WTC11 (cell line): ENCODE measurements around the gene SERINC4. TPM values are rescaled to one million over a fixed set of nuclear protein-coding genes. Genes with fewer than 3 reads are reported as not detected.

Experiments
- ATF1 ChIP-seq: sonication (generic); formaldehyde crosslinking; IDR thresholded peaks from 2 replicates; pipeline ENCODE4 v1.8.1; 2023; ENCODE audit warnings: mild to moderate bottlenecking, moderate library complexity, missing genetic modification reagents
- CREB1 ChIP-seq: sonication (generic); formaldehyde crosslinking; IDR thresholded peaks from 2 replicates; pipeline ENCODE4 v1.8.0; 2023; ENCODE audit warnings: mild to moderate bottlenecking, missing genetic modification reagents
- FOXP1 ChIP-seq: sonication (generic); formaldehyde crosslinking; IDR thresholded peaks from 2 replicates; pipeline ENCODE4 v1.8.0; 2022; ENCODE audit warnings: missing genetic modification reagents, mild to moderate bottlenecking, moderate library complexity, borderline replicate concordance
- GTF2I ChIP-seq: fragments of 250-450 bp; sonication (Bioruptor Pico); conservative IDR thresholded peaks from 2 replicates; pipeline ENCODE4 v1.4.0; 2021; ENCODE audit warnings: mild to moderate bottlenecking
- JAZF1 ChIP-seq: fragments of 250-450 bp; sonication (Bioruptor Pico); IDR thresholded peaks from 2 replicates; pipeline ENCODE4 v1.9.0; 2021; ENCODE audit warnings: moderate library complexity, mild to moderate bottlenecking, inconsistent platforms
- JUN ChIP-seq: sonication (generic); formaldehyde crosslinking; IDR thresholded peaks from 2 replicates; pipeline ENCODE4 v1.8.0; 2023; ENCODE audit warnings: mild to moderate bottlenecking, missing genetic modification reagents
- MYBL2 ChIP-seq: sonication (generic); formaldehyde crosslinking; IDR thresholded peaks from 2 replicates; pipeline ENCODE4 v1.8.1; 2023; ENCODE audit warnings: mild to moderate bottlenecking, moderate library complexity, missing genetic modification reagents
- NR3C1 ChIP-seq: sonication (generic); formaldehyde crosslinking; conservative IDR thresholded peaks from 2 replicates; pipeline ENCODE4 v1.8.1; 2023; ENCODE audit warnings: low read depth, mild to moderate bottlenecking, missing genetic modification reagents
- PRRX2 ChIP-seq: fragments of 250-450 bp; sonication (Bioruptor Pico); IDR thresholded peaks from 2 replicates; pipeline ENCODE4 v1.8.0; 2021; ENCODE audit warnings: mild to moderate bottlenecking
- SP1 ChIP-seq: sonication (generic); formaldehyde crosslinking; conservative IDR thresholded peaks from 2 replicates; pipeline ENCODE4 v1.8.1; 2022; ENCODE audit warnings: missing genetic modification reagents
- TEAD1 ChIP-seq: sonication (generic); formaldehyde crosslinking; IDR thresholded peaks from 2 replicates; pipeline ENCODE4 v1.8.0; 2022; ENCODE audit warnings: mild to moderate bottlenecking, missing genetic modification reagents
- TP53 ChIP-seq: sonication (generic); formaldehyde crosslinking; IDR thresholded peaks from 2 replicates; pipeline ENCODE4 v1.8.1; 2023; ENCODE audit warnings: mild to moderate bottlenecking, missing genetic modification reagents
- ZNF263 ChIP-seq: sonication (generic); formaldehyde crosslinking; IDR thresholded peaks from 2 replicates; pipeline ENCODE4 v1.8.1; 2022; ENCODE audit warnings: low read depth, mild to moderate bottlenecking, moderate library complexity, missing genetic modification reagents
- ZNF423 ChIP-seq: fragments of 250-450 bp; sonication (Bioruptor Pico); IDR thresholded peaks from 2 replicates; pipeline ENCODE4 v2.1.2; 2022; ENCODE audit warnings: mild to moderate bottlenecking, moderate library complexity
- ZNF671 ChIP-seq: fragments of 250-450 bp; sonication (Bioruptor Pico); IDR thresholded peaks from 2 replicates; pipeline ENCODE4 v1.8.0; 2021; ENCODE audit warnings: mild to moderate bottlenecking
- total RNA-seq: library from RNA; stranded (reverse); gene quantifications from 3 replicates; pipeline ENCODE4 v1.2.3, GENCODE V29; 2021
- TF ChIP-seq, protein P1 (sequence below): fragments of 250-450 bp; sonication (Bioruptor Pico); IDR thresholded peaks from 2 replicates; pipeline ENCODE4 v1.9.0; 2021; ENCODE audit warnings: mild to moderate bottlenecking, borderline replicate concordance
- TF ChIP-seq, protein P2 (sequence below): sonication (generic); formaldehyde crosslinking; IDR thresholded peaks from 2 replicates; pipeline ENCODE4 v1.8.1; 2022; ENCODE audit warnings: mild to moderate bottlenecking, moderate library complexity, missing genetic modification reagents
- TF ChIP-seq, protein P3 (sequence below): sonication (generic); formaldehyde crosslinking; IDR thresholded peaks from 2 replicates; pipeline ENCODE4 v1.8.0; 2023; ENCODE audit warnings: missing genetic modification reagents
- TF ChIP-seq, protein P4 (sequence below): sonication (generic); formaldehyde crosslinking; IDR thresholded peaks from 2 replicates; pipeline ENCODE4 v1.8.1; 2022; ENCODE audit warnings: missing genetic modification reagents, borderline replicate concordance
- TF ChIP-seq, protein P5 (sequence below): fragments of 250-450 bp; sonication (Bioruptor Pico); IDR thresholded peaks from 2 replicates; pipeline ENCODE4 v1.9.0; 2021; ENCODE audit warnings: moderate library complexity, mild to moderate bottlenecking, inconsistent platforms, borderline replicate concordance
- TF ChIP-seq, protein P6 (sequence below): sonication (generic); formaldehyde crosslinking; IDR thresholded peaks from 2 replicates; pipeline ENCODE4 v1.8.0; 2023; ENCODE audit warnings: mild to moderate bottlenecking, missing genetic modification reagents
- TF ChIP-seq, protein P7 (sequence below): sonication (generic); formaldehyde crosslinking; IDR thresholded peaks from 2 replicates; pipeline ENCODE4 v1.8.1; 2023; ENCODE audit warnings: mild to moderate bottlenecking, moderate library complexity, missing genetic modification reagents
- TF ChIP-seq, protein P8 (sequence below): sonication (generic); formaldehyde crosslinking; IDR thresholded peaks from 2 replicates; pipeline ENCODE4 v1.8.0; 2022; ENCODE audit warnings: mild to moderate bottlenecking, missing genetic modification reagents
- TF ChIP-seq, protein P9 (sequence below): fragments of 250-450 bp; sonication (Bioruptor Pico); IDR thresholded peaks from 2 replicates; pipeline ENCODE4 v1.9.0; 2021; ENCODE audit warnings: mild to moderate bottlenecking

SERINC4 gene
- total RNA-seq, 1 experiment from 2014 or later: not detected

DNA sequence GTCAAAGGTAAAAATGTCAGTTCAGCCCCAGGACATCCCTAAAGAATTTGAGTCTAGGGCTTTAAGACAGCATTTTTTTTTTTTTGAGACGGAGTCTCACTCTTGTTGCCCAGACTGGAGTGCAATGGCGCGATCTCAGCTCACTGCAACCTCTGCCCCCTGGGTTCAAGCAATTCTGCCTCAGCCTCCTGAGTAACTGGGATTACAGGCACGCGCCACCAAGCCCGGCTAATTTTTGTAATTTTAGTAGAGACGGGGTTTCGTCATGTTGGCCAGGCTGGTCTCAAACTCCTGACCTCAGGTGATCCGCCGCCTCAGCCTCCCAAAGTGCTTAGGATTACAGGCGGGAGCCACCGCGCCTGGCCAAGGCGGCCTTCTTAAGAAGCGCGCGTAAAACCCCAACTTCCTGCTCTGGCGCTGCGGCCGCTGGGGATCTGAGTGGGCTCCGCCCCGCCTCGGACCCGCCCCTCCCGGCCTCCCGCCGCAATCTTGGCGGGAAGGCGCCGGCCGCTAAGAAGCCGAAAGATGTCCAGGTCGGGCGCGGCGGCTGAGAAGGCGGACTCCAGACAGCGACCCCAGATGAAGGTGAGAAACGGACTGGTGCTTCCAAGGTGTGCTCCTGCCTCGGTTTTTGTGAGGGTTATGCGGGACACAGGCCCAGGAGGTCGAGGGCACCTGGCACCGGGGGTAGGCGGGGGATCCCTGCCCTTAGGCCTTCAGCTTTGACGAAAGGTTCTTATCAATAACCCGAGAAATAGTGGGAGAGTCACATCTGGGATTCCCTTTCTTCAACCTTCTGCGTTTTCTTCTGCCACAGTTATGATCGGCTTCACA is 26.7 kb upstream of the SERINC4 start, which contains the start of gene WDR76 (continued):
- TF ChIP-seq, protein P1, sequence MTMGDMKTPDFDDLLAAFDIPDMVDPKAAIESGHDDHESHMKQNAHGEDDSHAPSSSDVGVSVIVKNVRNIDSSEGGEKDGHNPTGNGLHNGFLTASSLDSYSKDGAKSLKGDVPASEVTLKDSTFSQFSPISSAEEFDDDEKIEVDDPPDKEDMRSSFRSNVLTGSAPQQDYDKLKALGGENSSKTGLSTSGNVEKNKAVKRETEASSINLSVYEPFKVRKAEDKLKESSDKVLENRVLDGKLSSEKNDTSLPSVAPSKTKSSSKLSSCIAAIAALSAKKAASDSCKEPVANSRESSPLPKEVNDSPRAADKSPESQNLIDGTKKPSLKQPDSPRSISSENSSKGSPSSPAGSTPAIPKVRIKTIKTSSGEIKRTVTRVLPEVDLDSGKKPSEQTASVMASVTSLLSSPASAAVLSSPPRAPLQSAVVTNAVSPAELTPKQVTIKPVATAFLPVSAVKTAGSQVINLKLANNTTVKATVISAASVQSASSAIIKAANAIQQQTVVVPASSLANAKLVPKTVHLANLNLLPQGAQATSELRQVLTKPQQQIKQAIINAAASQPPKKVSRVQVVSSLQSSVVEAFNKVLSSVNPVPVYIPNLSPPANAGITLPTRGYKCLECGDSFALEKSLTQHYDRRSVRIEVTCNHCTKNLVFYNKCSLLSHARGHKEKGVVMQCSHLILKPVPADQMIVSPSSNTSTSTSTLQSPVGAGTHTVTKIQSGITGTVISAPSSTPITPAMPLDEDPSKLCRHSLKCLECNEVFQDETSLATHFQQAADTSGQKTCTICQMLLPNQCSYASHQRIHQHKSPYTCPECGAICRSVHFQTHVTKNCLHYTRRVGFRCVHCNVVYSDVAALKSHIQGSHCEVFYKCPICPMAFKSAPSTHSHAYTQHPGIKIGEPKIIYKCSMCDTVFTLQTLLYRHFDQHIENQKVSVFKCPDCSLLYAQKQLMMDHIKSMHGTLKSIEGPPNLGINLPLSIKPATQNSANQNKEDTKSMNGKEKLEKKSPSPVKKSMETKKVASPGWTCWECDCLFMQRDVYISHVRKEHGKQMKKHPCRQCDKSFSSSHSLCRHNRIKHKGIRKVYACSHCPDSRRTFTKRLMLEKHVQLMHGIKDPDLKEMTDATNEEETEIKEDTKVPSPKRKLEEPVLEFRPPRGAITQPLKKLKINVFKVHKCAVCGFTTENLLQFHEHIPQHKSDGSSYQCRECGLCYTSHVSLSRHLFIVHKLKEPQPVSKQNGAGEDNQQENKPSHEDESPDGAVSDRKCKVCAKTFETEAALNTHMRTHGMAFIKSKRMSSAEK: no peak
- no peak for TF ChIP-seq ATF1 (CRISPR knock-in tag)
- TF ChIP-seq, protein P2, sequence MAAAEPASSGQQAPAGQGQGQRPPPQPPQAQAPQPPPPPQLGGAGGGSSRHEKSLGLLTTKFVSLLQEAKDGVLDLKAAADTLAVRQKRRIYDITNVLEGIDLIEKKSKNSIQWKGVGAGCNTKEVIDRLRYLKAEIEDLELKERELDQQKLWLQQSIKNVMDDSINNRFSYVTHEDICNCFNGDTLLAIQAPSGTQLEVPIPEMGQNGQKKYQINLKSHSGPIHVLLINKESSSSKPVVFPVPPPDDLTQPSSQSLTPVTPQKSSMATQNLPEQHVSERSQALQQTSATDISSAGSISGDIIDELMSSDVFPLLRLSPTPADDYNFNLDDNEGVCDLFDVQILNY (CRISPR knock-in tag): peak; percentile 99
- peak; percentile 45; the same call in 1 of the 2 replicates for TF ChIP-seq GTF2I
- TF ChIP-seq TEAD1 (CRISPR knock-in tag): peak; percentile 92
- peak; percentile 67; the same call in 1 of the 2 replicates for TF ChIP-seq MYBL2
- TF ChIP-seq, protein P3, sequence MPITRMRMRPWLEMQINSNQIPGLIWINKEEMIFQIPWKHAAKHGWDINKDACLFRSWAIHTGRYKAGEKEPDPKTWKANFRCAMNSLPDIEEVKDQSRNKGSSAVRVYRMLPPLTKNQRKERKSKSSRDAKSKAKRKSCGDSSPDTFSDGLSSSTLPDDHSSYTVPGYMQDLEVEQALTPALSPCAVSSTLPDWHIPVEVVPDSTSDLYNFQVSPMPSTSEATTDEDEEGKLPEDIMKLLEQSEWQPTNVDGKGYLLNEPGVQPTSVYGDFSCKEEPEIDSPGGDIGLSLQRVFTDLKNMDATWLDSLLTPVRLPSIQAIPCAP (CRISPR knock-in tag): no peak
- TF ChIP-seq ZNF423: no peak
- no peak for TF ChIP-seq ZNF671 (CRISPR knock-in tag)
- TF ChIP-seq, protein P4, sequence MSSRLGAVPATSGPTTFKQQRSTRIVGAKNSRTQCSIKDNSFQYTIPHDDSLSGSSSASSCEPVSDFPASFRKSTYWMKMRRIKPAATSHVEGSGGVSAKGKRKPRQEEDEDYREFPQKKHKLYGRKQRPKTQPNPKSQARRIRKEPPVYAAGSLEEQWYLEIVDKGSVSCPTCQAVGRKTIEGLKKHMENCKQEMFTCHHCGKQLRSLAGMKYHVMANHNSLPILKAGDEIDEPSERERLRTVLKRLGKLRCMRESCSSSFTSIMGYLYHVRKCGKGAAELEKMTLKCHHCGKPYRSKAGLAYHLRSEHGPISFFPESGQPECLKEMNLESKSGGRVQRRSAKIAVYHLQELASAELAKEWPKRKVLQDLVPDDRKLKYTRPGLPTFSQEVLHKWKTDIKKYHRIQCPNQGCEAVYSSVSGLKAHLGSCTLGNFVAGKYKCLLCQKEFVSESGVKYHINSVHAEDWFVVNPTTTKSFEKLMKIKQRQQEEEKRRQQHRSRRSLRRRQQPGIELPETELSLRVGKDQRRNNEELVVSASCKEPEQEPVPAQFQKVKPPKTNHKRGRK (CRISPR knock-in tag): no peak
- no peak for TF ChIP-seq TP53
- TF ChIP-seq, protein P5, sequence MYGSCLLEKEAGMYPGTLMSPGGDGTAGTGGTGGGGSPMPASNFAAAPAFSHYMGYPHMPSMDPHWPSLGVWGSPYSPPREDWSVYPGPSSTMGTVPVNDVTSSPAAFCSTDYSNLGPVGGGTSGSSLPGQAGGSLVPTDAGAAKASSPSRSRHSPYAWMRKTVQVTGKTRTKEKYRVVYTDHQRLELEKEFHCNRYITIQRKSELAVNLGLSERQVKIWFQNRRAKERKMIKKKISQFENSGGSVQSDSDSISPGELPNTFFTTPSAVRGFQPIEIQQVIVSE (CRISPR knock-in tag): no peak
- 0 out of 2 replicates have a peak, but pooled peaks have one; percentile 51 for TF ChIP-seq JUN
- TF ChIP-seq PRRX2 (CRISPR knock-in tag): 0 out of 2 replicates have a peak, but pooled peaks have one; percentile 15
- peak; percentile 81; the same call in 1 of the 2 replicates for TF ChIP-seq FOXP1 (CRISPR knock-in tag)
- 0 out of 2 replicates have a peak, but pooled peaks have one; percentile 55 for TF ChIP-seq CREB1 (CRISPR knock-in tag)
- TF ChIP-seq, protein P6, sequence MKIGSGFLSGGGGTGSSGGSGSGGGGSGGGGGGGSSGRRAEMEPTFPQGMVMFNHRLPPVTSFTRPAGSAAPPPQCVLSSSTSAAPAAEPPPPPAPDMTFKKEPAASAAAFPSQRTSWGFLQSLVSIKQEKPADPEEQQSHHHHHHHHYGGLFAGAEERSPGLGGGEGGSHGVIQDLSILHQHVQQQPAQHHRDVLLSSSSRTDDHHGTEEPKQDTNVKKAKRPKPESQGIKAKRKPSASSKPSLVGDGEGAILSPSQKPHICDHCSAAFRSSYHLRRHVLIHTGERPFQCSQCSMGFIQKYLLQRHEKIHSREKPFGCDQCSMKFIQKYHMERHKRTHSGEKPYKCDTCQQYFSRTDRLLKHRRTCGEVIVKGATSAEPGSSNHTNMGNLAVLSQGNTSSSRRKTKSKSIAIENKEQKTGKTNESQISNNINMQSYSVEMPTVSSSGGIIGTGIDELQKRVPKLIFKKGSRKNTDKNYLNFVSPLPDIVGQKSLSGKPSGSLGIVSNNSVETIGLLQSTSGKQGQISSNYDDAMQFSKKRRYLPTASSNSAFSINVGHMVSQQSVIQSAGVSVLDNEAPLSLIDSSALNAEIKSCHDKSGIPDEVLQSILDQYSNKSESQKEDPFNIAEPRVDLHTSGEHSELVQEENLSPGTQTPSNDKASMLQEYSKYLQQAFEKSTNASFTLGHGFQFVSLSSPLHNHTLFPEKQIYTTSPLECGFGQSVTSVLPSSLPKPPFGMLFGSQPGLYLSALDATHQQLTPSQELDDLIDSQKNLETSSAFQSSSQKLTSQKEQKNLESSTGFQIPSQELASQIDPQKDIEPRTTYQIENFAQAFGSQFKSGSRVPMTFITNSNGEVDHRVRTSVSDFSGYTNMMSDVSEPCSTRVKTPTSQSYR (CRISPR knock-in tag): peak; percentile 51; the same call in 1 of the 2 replicates
- TF ChIP-seq, protein P7, sequence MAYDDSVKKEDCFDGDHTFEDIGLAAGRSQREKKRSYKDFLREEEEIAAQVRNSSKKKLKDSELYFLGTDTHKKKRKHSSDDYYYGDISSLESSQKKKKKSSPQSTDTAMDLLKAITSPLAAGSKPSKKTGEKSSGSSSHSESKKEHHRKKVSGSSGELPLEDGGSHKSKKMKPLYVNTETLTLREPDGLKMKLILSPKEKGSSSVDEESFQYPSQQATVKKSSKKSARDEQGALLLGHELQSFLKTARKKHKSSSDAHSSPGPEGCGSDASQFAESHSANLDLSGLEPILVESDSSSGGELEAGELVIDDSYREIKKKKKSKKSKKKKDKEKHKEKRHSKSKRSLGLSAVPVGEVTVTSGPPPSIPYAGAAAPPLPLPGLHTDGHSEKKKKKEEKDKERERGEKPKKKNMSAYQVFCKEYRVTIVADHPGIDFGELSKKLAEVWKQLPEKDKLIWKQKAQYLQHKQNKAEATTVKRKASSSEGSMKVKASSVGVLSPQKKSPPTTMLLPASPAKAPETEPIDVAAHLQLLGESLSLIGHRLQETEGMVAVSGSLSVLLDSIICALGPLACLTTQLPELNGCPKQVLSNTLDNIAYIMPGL (CRISPR knock-in tag): peak; percentile 48; the same call in 1 of the 2 replicates
- no peak for TF ChIP-seq NR3C1 (CRISPR knock-in tag)
- TF ChIP-seq, protein P8, sequence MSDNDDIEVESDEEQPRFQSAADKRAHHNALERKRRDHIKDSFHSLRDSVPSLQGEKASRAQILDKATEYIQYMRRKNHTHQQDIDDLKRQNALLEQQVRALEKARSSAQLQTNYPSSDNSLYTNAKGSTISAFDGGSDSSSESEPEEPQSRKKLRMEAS (CRISPR knock-in tag): peak; percentile 88
- peak; percentile 78 for TF ChIP-seq SP1
- TF ChIP-seq JAZF1 (CRISPR knock-in tag): no peak
- TF ChIP-seq, protein P9, sequence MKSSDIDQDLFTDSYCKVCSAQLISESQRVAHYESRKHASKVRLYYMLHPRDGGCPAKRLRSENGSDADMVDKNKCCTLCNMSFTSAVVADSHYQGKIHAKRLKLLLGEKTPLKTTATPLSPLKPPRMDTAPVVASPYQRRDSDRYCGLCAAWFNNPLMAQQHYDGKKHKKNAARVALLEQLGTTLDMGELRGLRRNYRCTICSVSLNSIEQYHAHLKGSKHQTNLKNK (CRISPR knock-in tag): no peak
- no peak for TF ChIP-seq ZNF263 (CRISPR knock-in tag)
